Epidermal melanocyte (primary cell): ENCODE measurements around the gene CNNM2.
A peak's percentile ranks its signal among the peaks of the same experiment; 100 is the strongest.
"Not testable (repeated sequence)": the region's sequence is repeated elsewhere in the genome, so short reads cannot be mapped to it uniquely, and the experiment has no call there.

Experiments used
- DNase-seq: peaks from one replicate; pipeline ENCODE4 v3.0.0; 2011; ENCODE audit warnings: low spot score; ENCODE audit not compliant: insufficient read length

Gene CNNM2

GRCh38 chr10:103038570-103038969 is 120.5 kb downstream of the CNNM2 start:
- no peak for DNase-seq

- DNase-seq, result no peak
These were observed 122.3 kb downstream of the CNNM2 start for GRCh38 chr10:103040418-103040817.

- DNase-seq, result no peak
These were observed 123.3 kb downstream of the CNNM2 start for GRCh38 chr10:103041391-103041790.

- DNase-seq, result no peak
These were observed 124.0 kb downstream of the CNNM2 start for GRCh38 chr10:103042129-103042528.

- no peak for DNase-seq
These were observed 124.8 kb downstream of the CNNM2 start for GRCh38 chr10:103042908-103043307.

- DNase-seq, result no peak
These were observed 126.9 kb downstream of the CNNM2 start for GRCh38 chr10:103044942-103045489.

GRCh38 chr10:103045961-103046360 is 127.9 kb downstream of the CNNM2 start:
- DNase-seq, result no peak

GRCh38 chr10:103047381-103047780 is 129.3 kb downstream of the CNNM2 start:
- DNase-seq, result no peak

GRCh38 chr10:103049237-103049636 is 131.1 kb downstream of the CNNM2 start:
- no peak for DNase-seq

- peak; percentile 29 for DNase-seq
These were observed 135.8 kb downstream of the CNNM2 start for GRCh38 chr10:103053659-103054581.

GRCh38 chr10:103054621-103055020 is 136.5 kb downstream of the CNNM2 start:
- no peak for DNase-seq

GRCh38 chr10:103055105-103055504 is 137.0 kb downstream of the CNNM2 start:
- no peak for DNase-seq

- no peak for DNase-seq
These were observed 139.9 kb downstream of the CNNM2 start for GRCh38 chr10:103058034-103058433.

GRCh38 chr10:103060575-103060974 is 142.5 kb downstream of the CNNM2 start:
- no peak for DNase-seq

GRCh38 chr10:103062854-103063590 is 144.9 kb downstream of the CNNM2 start:
- no peak for DNase-seq

GRCh38 chr10:103064956-103065355 is 146.9 kb downstream of the CNNM2 start:
- no peak for DNase-seq

- no peak for DNase-seq
These were observed 148.3 kb downstream of the CNNM2 start for GRCh38 chr10:103066141-103067098.

- not testable (repeated sequence) for DNase-seq
These were observed 149.0 kb downstream of the CNNM2 start for GRCh38 chr10:103067099-103067477.

GRCh38 chr10:103067484-103067883 is 149.4 kb downstream of the CNNM2 start:
- DNase-seq, result no peak

- DNase-seq, result no peak
These were observed 149.9 kb downstream of the CNNM2 start for GRCh38 chr10:103067956-103068355.
